ENCODE results near the gene ANKRD63. TPM values are rescaled to one million over a fixed set of nuclear protein-coding genes. Genes with fewer than 3 reads are reported as not detected.

Gene ANKRD63
- total and polyA plus RNA-seq, 2 donors (not counting 1 experiment from before 2014, with no cell fraction given), result not detected

- no peak overlapping the region for H3K4me2 ChIP-seq (ENCODE audit: extremely low read depth, insufficient read depth, low read length)
- H4K20me1 ChIP-seq (ENCODE audit: control insufficient read depth, extremely low read depth, insufficient read depth, low read length), result no peaks in the 10 kb centered on the region
- H2AFZ ChIP-seq (ENCODE audit: low read length), result no peak overlapping the region
- peaks cover 30% of the 10 kb centered on the region for H3K27me3 ChIP-seq (ENCODE audit: control insufficient read depth, insufficient read depth, low read length)
- H3K9ac ChIP-seq (ENCODE audit: insufficient read depth, low read length), result no peak overlapping the region
- no peaks in the 10 kb centered on the region for H3K36me3 ChIP-seq (ENCODE audit: control insufficient read depth, insufficient read depth, low read length)
- H3K4me1 ChIP-seq (ENCODE audit: control insufficient read depth, extremely low read depth, insufficient read depth, low read length), result no peaks in the 10 kb centered on the region
- no peaks in the 10 kb centered on the region for H3K79me2 ChIP-seq (ENCODE audit: control insufficient read depth, insufficient read depth, low read length)
- no peaks in the 10 kb centered on the region for H3K9me3 ChIP-seq (ENCODE audit: control insufficient read depth, insufficient read depth, low read depth, low read length)
- TF ChIP-seq EZH2 (IDR thresholded peaks at IDR 0.05; ENCODE audit: low read length, missing control alignments) (no peak), CTCF (conservative IDR thresholded peaks at IDR 0.05 in 1 of 2, IDR thresholded peaks at IDR 0.05 in 1 of 2; ENCODE audit: low read depth in 1 of 2, low read length in 2 of 2) (no peak)
- no peak overlapping the region for H3K27ac ChIP-seq (ENCODE audit: insufficient read depth, low read length)
- DNase-seq (ENCODE audit: low read depth in 2 of 2), result no peak
- H3K4me3 ChIP-seq (replicated peaks in 1 of 4; ENCODE audit: control extremely low read depth in 1 of 4, insufficient read depth in 1 of 4, low read depth in 3 of 4, low read length in 4 of 4), result no peak overlapping the region
Measured at GRCh38 chr15:40309344-40309862, 26.5 kb upstream of the ANKRD63 start.

- H3K27ac ChIP-seq (ENCODE audit: insufficient read depth, low read length), result no peak within 1 kb of the TSS
- H3K9me3 ChIP-seq (ENCODE audit: control insufficient read depth, insufficient read depth, low read depth, low read length), result no peaks in the 10 kb centered on the region
- H3K36me3 ChIP-seq (ENCODE audit: control insufficient read depth, insufficient read depth, low read length), result no peaks in the 10 kb centered on the region
- no peak within 1 kb of the TSS for H2AFZ ChIP-seq (ENCODE audit: low read length)
- no peaks in the 10 kb centered on the region for H4K20me1 ChIP-seq (ENCODE audit: control insufficient read depth, extremely low read depth, insufficient read depth, low read length)
- no peak within 1 kb of the TSS for H3K4me3 ChIP-seq (replicated peaks in 1 of 4; ENCODE audit: control extremely low read depth in 1 of 4, insufficient read depth in 1 of 4, low read depth in 3 of 4, low read length in 4 of 4)
- no peak for DNase-seq (ENCODE audit: low read depth in 2 of 2)
- H3K27me3 ChIP-seq (ENCODE audit: control insufficient read depth, insufficient read depth, low read length), result peaks cover 30% of the 10 kb centered on the region
- H3K79me2 ChIP-seq (ENCODE audit: control insufficient read depth, insufficient read depth, low read length), result no peaks in the 10 kb centered on the region
- TF ChIP-seq EZH2 (IDR thresholded peaks at IDR 0.05; ENCODE audit: low read length, missing control alignments), result no peak
- TF ChIP-seq CTCF (conservative IDR thresholded peaks at IDR 0.05 in 1 of 2, IDR thresholded peaks at IDR 0.05 in 1 of 2; ENCODE audit: low read depth in 1 of 2, low read length in 2 of 2), result peak in 1 of 2 donors; percentile 29
- no peak within 1 kb of the TSS for H3K9ac ChIP-seq (ENCODE audit: insufficient read depth, low read length)
- no peaks in the 10 kb centered on the region for H3K4me1 ChIP-seq (ENCODE audit: control insufficient read depth, extremely low read depth, insufficient read depth, low read length)
- H3K4me2 ChIP-seq (ENCODE audit: extremely low read depth, insufficient read depth, low read length), result no peak within 1 kb of the TSS
Measured at GRCh38 chr15:40307421-40308211, 24.8 kb upstream of the ANKRD63 start, which contains the start of gene PLCB2. PLCB2 (minus strand) TSS chr15:40307935; CDS start chr15:40307672, 263 bp downstream.

GRCh38 chr15:40306908-40307307, 24.0 kb upstream of the ANKRD63 start:
- H3K27ac ChIP-seq (ENCODE audit: insufficient read depth, low read length), result no peak overlapping the region
- H3K4me2 ChIP-seq (ENCODE audit: extremely low read depth, insufficient read depth, low read length), result no peak overlapping the region
- H3K36me3 ChIP-seq (ENCODE audit: control insufficient read depth, insufficient read depth, low read length), result no peaks in the 10 kb centered on the region
- no peaks in the 10 kb centered on the region for H3K79me2 ChIP-seq (ENCODE audit: control insufficient read depth, insufficient read depth, low read length)
- DNase-seq (ENCODE audit: low read depth in 2 of 2), result no peak
- no peaks in the 10 kb centered on the region for H3K9me3 ChIP-seq (ENCODE audit: control insufficient read depth, insufficient read depth, low read depth, low read length)
- no peaks in the 10 kb centered on the region for H4K20me1 ChIP-seq (ENCODE audit: control insufficient read depth, extremely low read depth, insufficient read depth, low read length)
- no peak overlapping the region for H3K9ac ChIP-seq (ENCODE audit: insufficient read depth, low read length)
- H3K27me3 ChIP-seq (ENCODE audit: control insufficient read depth, insufficient read depth, low read length), result peaks cover 27% of the 10 kb centered on the region
- TF ChIP-seq CTCF (conservative IDR thresholded peaks at IDR 0.05 in 1 of 2, IDR thresholded peaks at IDR 0.05 in 1 of 2; ENCODE audit: low read depth in 1 of 2, low read length in 2 of 2) (no peak), EZH2 (IDR thresholded peaks at IDR 0.05; ENCODE audit: low read length, missing control alignments) (no peak)
- no peak overlapping the region for H2AFZ ChIP-seq (ENCODE audit: low read length)
- no peaks in the 10 kb centered on the region for H3K4me1 ChIP-seq (ENCODE audit: control insufficient read depth, extremely low read depth, insufficient read depth, low read length)
- no peak overlapping the region for H3K4me3 ChIP-seq (replicated peaks in 1 of 4; ENCODE audit: control extremely low read depth in 1 of 4, insufficient read depth in 1 of 4, low read depth in 3 of 4, low read length in 4 of 4)

Measured in fibroblast of lung (primary cell).